GM13976 (cell line): ENCODE measurements around the gene TOP3A.
"Not testable (repeated sequence)": the region's sequence is repeated elsewhere in the genome, so short reads cannot be mapped to it uniquely, and the experiment has no call there.

Experiments used
- DNase-seq: peaks from one replicate; pipeline ENCODE4 v3.0.0; 2012; ENCODE audit warnings: low spot score
- in situ Hi-C: fragments of 300-500 bp; cut with MboI; formaldehyde crosslinking; loops from one replicate; pipeline ENCODE4 v1.12.0; 2022; ENCODE audit warnings: low sequenced_read_pairs, mixed read lengths, inconsistent platforms; ENCODE audit not compliant: unreplicated experiment
- TF ChIP-seq, protein P1 (sequence below): IDR thresholded peaks from 2 replicates; pipeline ENCODE4 v1.5.1; 2012; ENCODE audit warnings: borderline replicate concordance, mild to moderate bottlenecking; ENCODE audit not compliant: insufficient read depth; ENCODE audit errors: extremely low read depth, missing control alignments, control extremely low read depth

Gene TOP3A

DNA sequence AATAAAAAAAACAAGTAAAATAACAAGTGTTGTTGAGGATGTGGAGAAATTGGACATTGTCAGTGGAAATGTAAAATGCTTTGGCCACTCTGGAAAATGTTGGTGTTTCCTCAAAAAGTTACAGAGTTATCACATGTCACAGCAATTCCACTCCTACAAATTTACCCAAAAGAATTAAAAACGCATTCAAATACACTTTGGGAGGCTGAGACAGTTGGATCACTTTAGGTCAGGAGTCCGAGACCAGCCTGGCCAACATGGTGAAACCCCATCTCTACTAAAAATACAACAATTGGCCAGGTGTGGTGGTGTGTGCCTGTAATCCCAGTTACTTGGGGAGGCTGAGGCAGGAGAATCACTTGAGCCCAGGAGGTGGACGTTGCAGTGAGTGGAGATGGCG lies 5.6 kb downstream of the TOP3A start:
- DNase-seq: no peak
- in situ Hi-C loops: no loop called here
- TF ChIP-seq, protein P1, sequence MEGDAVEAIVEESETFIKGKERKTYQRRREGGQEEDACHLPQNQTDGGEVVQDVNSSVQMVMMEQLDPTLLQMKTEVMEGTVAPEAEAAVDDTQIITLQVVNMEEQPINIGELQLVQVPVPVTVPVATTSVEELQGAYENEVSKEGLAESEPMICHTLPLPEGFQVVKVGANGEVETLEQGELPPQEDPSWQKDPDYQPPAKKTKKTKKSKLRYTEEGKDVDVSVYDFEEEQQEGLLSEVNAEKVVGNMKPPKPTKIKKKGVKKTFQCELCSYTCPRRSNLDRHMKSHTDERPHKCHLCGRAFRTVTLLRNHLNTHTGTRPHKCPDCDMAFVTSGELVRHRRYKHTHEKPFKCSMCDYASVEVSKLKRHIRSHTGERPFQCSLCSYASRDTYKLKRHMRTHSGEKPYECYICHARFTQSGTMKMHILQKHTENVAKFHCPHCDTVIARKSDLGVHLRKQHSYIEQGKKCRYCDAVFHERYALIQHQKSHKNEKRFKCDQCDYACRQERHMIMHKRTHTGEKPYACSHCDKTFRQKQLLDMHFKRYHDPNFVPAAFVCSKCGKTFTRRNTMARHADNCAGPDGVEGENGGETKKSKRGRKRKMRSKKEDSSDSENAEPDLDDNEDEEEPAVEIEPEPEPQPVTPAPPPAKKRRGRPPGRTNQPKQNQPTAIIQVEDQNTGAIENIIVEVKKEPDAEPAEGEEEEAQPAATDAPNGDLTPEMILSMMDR: no peak

DNA sequence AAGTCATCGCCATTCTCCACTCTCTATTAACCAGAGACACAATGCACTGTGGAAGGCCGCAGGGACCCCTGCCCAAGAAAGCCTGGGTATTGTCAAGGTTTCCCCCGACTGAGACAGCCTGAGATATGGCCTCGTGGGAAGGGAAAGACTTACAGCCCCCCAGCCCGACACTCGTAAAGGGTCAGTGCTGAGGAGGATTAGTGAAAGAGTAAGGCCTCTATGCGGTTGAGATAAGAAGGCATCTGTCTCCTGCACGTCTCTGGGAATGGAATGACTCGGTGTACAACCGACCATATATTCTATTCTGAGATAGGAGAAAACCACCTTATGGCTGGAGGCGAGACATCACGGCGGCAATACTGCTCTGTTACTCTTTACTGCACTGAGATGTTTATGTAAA lies 11.6 kb downstream of the TOP3A start:
- DNase-seq, in situ Hi-C loops: not testable (repeated sequence)

DNA sequence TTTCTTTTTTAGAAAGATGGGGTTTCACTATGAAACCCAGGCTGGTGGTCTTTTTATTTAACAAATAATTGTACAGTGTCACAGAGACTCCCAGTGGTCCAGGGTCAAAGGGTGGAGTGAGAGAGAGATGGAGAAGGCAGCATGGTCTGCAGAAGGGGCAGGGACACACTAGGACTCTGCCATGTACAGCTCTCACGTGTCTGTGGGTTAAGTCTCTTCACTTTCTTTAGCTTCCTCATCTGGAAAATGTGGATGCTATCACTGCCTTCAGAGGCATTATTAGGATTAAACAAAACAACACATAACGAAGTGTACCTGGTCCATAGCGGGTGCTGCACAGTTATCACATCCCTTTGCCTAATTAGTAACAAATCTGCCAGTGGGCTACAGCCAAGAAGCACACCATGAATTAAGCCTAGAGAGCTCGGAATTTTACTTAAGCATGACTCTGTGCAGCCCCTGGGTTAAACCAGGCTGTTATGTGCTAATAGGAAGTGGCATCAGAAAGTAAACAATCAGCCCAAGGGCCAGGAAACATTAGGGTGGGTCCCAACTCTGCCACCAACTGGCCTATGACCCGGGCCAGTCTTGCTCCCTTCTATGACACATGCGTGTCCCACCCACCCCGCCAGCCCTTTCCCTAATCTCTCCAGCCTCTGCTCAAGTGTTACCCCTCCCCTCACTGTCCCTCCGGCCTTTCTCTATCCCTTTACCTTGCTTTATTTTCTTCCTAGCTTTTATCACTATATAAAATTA lies 13.9 kb downstream of the TOP3A start:
- TF ChIP-seq, protein P1: no peak
- in situ Hi-C loops: no loop called here
- no peak for DNase-seq

DNA sequence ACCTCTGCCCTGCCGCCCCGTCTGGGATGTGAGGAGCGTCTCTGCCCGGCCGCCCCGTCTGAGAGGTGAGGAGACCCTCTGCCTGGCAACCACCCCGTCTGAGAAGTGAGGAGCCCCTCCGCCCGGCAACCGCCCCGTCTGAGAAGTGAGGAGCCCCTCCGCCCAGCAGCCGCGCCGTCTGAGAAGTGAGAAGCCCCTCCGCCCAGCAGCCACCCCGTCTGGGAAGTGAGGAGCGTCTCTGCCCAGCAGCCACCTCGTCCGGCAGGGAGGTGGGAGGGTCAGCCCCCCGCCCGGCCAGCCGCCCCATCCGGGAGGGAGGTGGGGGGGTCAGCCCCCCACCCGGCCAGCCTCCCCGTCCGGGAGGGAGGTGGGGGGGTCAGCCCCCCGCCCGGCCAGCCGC lies 16.7 kb downstream of the TOP3A start:
- DNase-seq, in situ Hi-C loops: not testable (repeated sequence)

DNA sequence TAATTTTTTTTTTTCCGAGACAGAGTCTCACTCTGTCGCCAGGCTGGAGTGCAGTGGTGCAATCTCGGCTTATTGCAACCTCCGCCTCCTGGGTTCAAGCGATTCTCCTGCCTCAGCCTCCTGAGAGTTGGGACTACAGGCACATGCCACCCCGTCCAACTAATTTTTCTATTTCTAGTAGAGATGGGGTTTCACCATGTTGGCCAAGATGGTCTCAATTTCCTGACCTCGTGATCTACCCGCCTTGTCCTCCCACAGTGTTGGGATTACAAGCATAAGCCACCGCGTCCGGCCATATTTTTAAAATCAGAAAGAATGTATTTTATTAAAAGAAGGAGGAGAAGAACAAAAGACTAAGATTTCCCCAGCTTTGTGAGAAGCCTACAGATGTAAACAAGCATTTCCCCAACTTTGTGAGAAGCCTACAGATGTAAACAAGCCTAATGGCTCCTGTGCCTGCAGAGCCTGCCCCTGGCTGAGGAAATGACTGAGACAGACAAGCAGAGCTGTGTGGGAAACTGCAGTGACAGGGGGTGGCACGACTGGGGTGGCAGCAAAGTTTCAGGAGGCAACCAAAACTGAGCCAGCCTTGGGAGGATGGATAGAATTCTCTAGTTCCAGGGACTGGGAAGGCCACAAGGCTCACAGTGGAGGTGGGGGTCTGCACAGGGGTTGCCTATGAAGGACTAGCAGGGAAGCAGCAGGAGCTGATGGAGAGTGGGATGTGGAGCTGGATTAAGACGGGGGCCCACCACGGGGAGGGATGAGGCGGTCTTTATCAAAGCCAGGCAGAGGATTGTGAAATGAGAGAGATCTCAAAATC lies 22.9 kb downstream of the TOP3A start:
- in situ Hi-C loops: no loop called here
- TF ChIP-seq, protein P1: no peak
- DNase-seq: no peak

DNA sequence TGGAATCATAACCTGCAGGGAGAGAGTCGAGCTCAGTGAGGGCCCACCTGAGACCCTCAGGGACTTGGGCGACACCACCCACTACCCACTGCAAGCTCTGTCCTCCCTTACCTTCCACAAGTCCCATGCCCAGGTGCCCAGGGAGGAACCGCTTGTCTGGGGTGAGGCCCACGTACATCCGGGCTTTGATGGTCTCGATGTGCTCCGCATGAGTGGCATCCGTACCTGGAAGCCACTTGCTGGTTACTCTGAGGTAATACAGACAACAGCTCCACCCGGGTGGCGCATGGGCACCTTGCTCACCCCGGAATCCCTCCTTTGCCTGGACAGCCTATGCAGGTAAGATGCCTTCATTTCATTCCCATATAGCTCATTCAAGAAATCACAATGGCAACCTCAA lies 29.5 kb downstream of the TOP3A start:
- TF ChIP-seq, protein P1: no peak
- no peak for DNase-seq
- in situ Hi-C loops: no loop called here

DNA sequence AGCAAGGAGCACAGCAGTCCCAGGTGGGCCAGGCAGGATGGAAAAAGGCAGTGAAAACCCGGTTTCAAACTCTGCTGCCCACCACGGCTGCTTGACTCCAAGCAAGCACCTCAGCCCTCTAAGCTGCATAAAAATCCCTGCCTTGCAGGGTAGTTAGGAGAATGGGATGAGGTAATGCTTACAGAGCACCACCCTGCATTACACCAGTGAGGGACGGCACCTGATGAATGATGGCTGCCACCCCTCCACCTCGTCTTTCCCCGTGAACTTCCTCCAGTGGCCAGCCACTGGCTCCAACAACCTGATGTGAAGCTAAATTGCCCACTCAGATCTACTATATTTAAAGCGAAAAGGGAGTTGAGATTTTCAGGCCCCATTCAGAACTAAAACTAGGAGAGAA lies 33.0 kb downstream of the TOP3A start:
- in situ Hi-C loops: no loop called here
- no peak for DNase-seq
- TF ChIP-seq, protein P1: no peak
